Naive B cell (primary cell): ENCODE data around the gene PPP1CA. TPM values are rescaled to one million over a fixed set of nuclear protein-coding genes. Genes with fewer than 3 reads are reported as not detected.

Experiments
- ATAC-seq, 2 donors: fragments of 150-1000 bp; cut with Tn5 transposase; 2 replicates each; pipeline ENCODE4 v1.10.0; 2021; ENCODE audit warnings: low read depth in 2 of 2, mild to moderate bottlenecking in 2 of 2, moderate library complexity in 2 of 2
- DNase-seq: peaks from one replicate; pipeline ENCODE4 v3.0.0; 2022
- H3K27ac Mint-ChIP-seq, 6 donors: one replicate each; pipeline ENCODE4 v1.8.0; 2020 to 2022; ENCODE audit warnings: mild to moderate bottlenecking in 6 of 6, mixed read lengths in 6 of 6, moderate library complexity in 5 of 6, inconsistent platforms in 2 of 6
- H3K27me3 Mint-ChIP-seq, 3 donors: one replicate each; pipeline ENCODE4 v1.8.0; 2021 to 2022; ENCODE audit warnings: mixed read lengths in 3 of 3, mild to moderate bottlenecking in 1 of 3
- H3K36me3 Mint-ChIP-seq, 2 donors: one replicate each; pipeline ENCODE4 v1.8.0; 2020 to 2022; ENCODE audit warnings: mixed read lengths in 2 of 2, inconsistent platforms in 1 of 2, mild to moderate bottlenecking in 1 of 2
- H3K4me1 Mint-ChIP-seq, 3 donors: one replicate each; pipeline ENCODE4 v1.8.0; 2020 to 2022; ENCODE audit warnings: mixed read lengths in 3 of 3, inconsistent platforms in 1 of 3, mild to moderate bottlenecking in 1 of 3, moderate library complexity in 1 of 3
- H3K4me3 Mint-ChIP-seq, 8 donors: one replicate each; pipeline ENCODE4 v1.8.0; 2020 to 2022; ENCODE audit warnings: mild to moderate bottlenecking in 8 of 8, mixed read lengths in 8 of 8, moderate library complexity in 8 of 8, inconsistent platforms in 2 of 8
- H3K9me3 Mint-ChIP-seq, 7 donors: one replicate each; pipeline ENCODE4 v1.8.0; 2020 to 2022; ENCODE audit warnings: mixed read lengths in 7 of 7, mild to moderate bottlenecking in 5 of 7, inconsistent platforms in 2 of 7, moderate library complexity in 1 of 7
- polyA plus RNA-seq, 6 donors: library from polyadenylated mRNA; unstranded; fragments of 300-500 nt; fragmentation: Illumina TruSeq; gene quantifications; one replicate each; pipeline ENCODE4 v1.2.3, GENCODE V29; 2021; ENCODE audit warnings: low read depth in 6 of 6

Gene PPP1CA
- polyA plus RNA-seq, 6 donors from 2014 or later = 492 to 795 (median 530) TPM

DNA sequence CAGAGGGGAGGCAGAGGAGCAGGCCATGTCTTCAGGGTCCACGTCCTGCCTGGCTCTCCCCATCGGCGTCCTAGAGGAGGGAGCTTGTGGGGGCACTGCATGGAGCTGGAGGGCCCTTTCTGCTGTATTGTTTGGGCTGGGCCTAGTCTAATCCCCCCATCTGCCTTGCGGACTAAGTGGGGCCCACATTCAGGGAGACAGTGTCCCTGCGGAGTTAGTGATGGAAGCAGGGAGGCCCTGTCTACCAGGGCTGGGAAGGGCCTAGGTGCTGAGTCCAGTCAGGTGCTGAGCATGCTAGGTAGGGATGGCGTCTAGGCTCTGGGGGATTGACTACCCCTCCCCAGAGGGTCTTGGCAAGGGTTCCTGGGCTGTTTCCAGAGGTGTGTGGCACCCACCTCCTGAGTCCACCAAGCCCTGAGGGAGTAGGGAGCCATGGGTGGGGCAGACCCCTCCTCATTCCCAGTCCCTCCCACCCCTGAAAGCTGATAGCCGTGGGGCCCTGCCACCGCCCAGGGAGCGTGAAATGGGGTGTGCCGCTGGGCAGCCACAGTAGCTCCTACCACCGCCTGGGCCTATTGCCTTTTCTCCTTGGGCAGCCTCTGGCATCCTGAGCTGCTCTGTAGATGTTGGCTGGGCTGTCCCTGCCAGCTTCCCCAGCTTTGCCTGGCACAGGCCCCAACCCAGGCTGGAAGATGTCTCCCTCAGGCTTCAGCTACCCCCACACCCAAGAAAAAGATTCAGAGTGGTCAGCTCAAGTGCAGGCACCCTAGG is 46.5 kb downstream of the PPP1CA start:
- ATAC-seq (no peak), DNase-seq (no peak)

DNA sequence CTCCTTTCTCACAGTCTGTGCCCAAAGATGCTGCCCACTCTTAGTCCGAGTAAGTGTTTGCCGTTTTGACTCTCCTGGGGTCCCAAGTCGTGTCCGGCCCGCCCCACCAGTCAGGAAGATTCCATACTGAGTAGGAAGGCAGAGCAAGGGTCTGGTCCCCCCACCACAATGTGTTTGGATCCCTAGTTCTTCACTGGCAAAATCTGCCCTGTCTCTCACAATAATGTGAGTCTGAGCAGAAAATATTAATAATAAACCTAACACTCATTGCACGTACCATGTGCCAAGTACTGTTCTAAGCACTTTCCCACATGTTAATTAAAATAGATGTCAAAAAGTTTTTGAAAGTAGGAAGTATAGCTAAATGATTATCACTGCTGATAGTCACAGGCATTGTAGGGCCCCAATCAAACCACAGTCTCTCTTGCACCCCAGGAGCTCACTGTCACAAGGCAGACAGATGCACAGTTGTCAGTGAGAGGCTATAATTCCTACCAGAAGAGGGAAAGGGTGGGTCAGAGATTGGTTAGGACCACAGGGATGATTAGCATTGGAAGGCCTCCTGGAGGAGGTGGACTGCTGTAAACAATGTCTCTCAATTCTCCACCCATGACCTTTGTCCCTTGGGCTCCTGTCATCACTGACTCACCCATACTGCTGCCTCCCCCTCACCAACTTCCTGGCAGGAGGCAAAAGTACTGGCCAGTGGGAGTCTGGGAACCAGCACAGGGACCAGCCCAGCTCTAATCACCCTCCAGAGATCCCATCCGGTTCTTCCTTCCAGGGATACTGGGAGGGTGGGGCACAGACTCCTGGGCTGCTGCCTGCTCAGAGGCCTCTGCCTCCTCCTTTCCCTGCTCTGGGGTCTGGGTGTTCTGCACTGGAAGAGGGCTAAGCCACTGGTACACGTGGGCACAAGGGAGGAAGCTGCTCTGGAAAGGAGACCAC is 47.3 kb downstream of the PPP1CA start:
- no peaks in the 10 kb centered on the region for H3K36me3 Mint-ChIP-seq
- peak overlapping the region; percentile 87 to 98 (median 98) for H3K4me3 Mint-ChIP-seq
- peaks cover 66 to 87% (median 85%) of the 10 kb centered on the region in 3 donors for H3K4me1 Mint-ChIP-seq
- peak overlapping the region; percentile 76 to 100 (median 96) for H3K27ac Mint-ChIP-seq
- DNase-seq (no peak), ATAC-seq (peak; percentile 2 to 11)
- no peaks in the 10 kb centered on the region for H3K27me3 Mint-ChIP-seq
- no peaks in the 10 kb centered on the region for H3K9me3 Mint-ChIP-seq

More for the DNA sequence above, 46.5 kb downstream of the PPP1CA start:
- Mint-ChIP-seq H3K27ac (peak overlapping the region; percentile 30 to 99 (median 70)), H3K4me3 (peak overlapping the region in 7 of 8 donors; percentile 6 to 98 (median 84)), H3K4me1 (peaks cover 57 to 80% (median 78%) of the 10 kb centered on the region in 3 donors), H3K27me3 (no peaks in the 10 kb centered on the region), H3K36me3 (no peaks in the 10 kb centered on the region), H3K9me3 (no peaks in the 10 kb centered on the region)

GRCh38 chr11:67353317-67354074 is 48.2 kb downstream of the PPP1CA start, which contains the start of gene POLD4:
POLD4 (minus strand) TSS chr11:67353546; CDS start chr11:67353399, 147 bp downstream.
- Mint-ChIP-seq H3K27me3 (no peaks in the 10 kb centered on the region), H3K9me3 (no peaks in the 10 kb centered on the region), H3K4me1 (peaks cover 68 to 88% (median 87%) of the 10 kb centered on the region in 3 donors), H3K27ac (peak within 1 kb of the TSS; percentile 94 to 100 (median 98)), H3K36me3 (no peaks in the 10 kb centered on the region), H3K4me3 (peak within 1 kb of the TSS; percentile 87 to 98 (median 98))
- peak; percentile 81 for ATAC-seq
- peak; percentile 99 for DNase-seq

GRCh38 chr11:67352546-67353316 is 48.9 kb downstream of the PPP1CA start:
- Mint-ChIP-seq H3K27ac (peak overlapping the region; percentile 94 to 100 (median 98)), H3K4me1 (peaks cover 69 to 88% (median 87%) of the 10 kb centered on the region in 3 donors), H3K27me3 (no peaks in the 10 kb centered on the region), H3K4me3 (peak overlapping the region; percentile 87 to 98 (median 98)), H3K9me3 (no peaks in the 10 kb centered on the region), H3K36me3 (no peaks in the 10 kb centered on the region)
- no peak for DNase-seq
- ATAC-seq = peak; percentile 46 to 51

DNA sequence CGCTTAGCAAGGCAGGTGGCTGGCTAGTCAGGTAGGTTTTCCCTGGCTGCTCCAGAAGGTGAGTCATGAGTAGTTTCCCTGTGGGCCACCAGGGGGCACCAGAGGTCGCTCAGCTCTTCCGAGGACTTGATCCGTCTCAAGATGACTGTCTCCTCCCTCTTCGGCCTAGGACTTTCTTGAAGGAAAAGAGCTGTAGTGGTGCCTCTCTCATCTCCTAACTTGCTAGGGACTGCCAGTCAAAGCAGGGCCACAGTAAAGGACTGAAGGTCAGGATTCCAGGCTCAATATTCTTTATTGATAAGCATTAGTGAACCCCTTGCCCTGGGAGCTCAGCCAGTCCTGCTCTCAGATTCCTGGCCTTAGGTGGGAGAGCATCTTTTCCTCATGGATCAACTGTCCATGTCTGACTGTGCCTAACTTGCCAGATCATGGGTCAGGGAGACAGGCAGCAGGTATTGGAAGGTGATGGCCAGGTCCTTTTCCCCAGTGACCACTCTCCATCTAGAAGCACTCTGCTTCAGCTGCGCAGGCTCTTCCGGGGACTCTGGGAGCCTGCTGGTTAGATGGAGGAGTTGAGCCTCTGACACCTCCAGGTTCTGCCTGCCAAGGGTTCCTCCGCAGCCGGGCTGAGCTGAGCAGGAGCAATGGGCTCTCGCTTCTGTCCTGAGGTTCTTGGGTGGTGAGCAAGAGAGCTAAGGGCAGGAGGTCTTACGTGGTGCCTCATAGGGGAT is 50.2 kb downstream of the PPP1CA start:
- peak overlapping the region; percentile 33 to 94 (median 78) for H3K27ac Mint-ChIP-seq
- H3K4me1 Mint-ChIP-seq = peaks cover 63 to 82% (median 79%) of the 10 kb centered on the region in 3 donors
- no peaks in the 10 kb centered on the region for H3K36me3 Mint-ChIP-seq
- ATAC-seq (no peak), DNase-seq (peak; percentile 61)
- no peaks in the 10 kb centered on the region for H3K27me3 Mint-ChIP-seq
- no peaks in the 10 kb centered on the region for H3K9me3 Mint-ChIP-seq
- H3K4me3 Mint-ChIP-seq = peak overlapping the region; percentile 87 to 98 (median 96)

DNA sequence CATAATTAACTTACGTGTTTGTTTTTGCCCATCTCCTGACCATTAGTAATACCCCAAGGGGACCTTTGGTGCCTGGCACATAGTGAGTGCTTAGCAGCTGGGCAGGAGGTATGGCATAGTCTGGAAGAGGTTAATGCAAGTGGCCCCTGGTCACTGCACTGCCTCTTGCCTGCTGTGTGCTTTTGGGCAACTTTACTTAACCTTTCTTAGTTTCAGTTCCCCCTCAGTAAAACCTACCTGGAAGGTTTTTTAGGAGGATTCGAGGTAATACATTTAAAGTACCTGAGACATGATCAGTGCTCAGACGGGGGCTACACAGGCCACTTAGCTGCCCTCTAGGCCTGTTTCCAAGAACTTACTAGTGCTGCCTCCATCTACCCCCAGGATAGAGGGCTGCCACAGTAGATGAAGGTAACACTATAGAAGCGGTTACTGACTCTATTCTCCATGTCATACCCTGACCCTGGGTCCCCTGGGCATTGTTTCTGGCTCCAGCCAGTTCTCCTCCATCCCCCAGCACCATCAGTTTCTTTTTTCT is 51.7 kb downstream of the PPP1CA start:
- H3K4me1 Mint-ChIP-seq = peaks cover 63 to 82% (median 79%) of the 10 kb centered on the region in 3 donors
- H3K36me3 Mint-ChIP-seq = no peaks in the 10 kb centered on the region
- H3K4me3 Mint-ChIP-seq = peak overlapping the region; percentile 59 to 98 (median 88)

GRCh38 chr11:67349457-67349856 is 52.2 kb downstream of the PPP1CA start:
- DNase-seq (no peak), ATAC-seq (no peak)
- Mint-ChIP-seq H3K27me3 (no peaks in the 10 kb centered on the region), H3K9me3 (no peaks in the 10 kb centered on the region), H3K36me3 (no peaks in the 10 kb centered on the region), H3K4me3 (peak overlapping the region in 6 of 8 donors; percentile 59 to 98 (median 92)), H3K27ac (peak overlapping the region; percentile 63 to 96 (median 86)), H3K4me1 (peaks cover 60 to 82% (median 79%) of the 10 kb centered on the region in 3 donors)

More for the DNA sequence above, 51.7 kb downstream of the PPP1CA start:
- no peaks in the 10 kb centered on the region for H3K9me3 Mint-ChIP-seq
- H3K27ac Mint-ChIP-seq = peak overlapping the region; percentile 70 to 96 (median 82)
- no peak for DNase-seq
- ATAC-seq = no peak
- H3K27me3 Mint-ChIP-seq = no peaks in the 10 kb centered on the region

GRCh38 chr11:67349036-67349435 is 52.6 kb downstream of the PPP1CA start:
- Mint-ChIP-seq H3K4me3 (peak overlapping the region in 7 of 8 donors; percentile 4 to 98 (median 65)), H3K27me3 (no peaks in the 10 kb centered on the region), H3K4me1 (peaks cover 60 to 82% (median 79%) of the 10 kb centered on the region in 3 donors), H3K9me3 (no peaks in the 10 kb centered on the region), H3K27ac (peak overlapping the region in 5 of 6 donors; percentile 84 to 96 (median 89)), H3K36me3 (no peaks in the 10 kb centered on the region)
- no peak for DNase-seq
- no peak for ATAC-seq

Other genes with a start within 250 kb of the PPP1CA start
- gene GRK2, start 135.4 kb downstream of the PPP1CA start, polyA plus RNA-seq = 10 to 100 TPM; 17.9 to 63.4 (median 31.7) TPM
- 10 to 100 TPM in 2 of 6 donors, 1 to 10 TPM in 4; 3.5 to 18.4 (median 8.4) TPM for gene ANKRD13D, start 112.6 kb downstream of the PPP1CA start, polyA plus RNA-seq
- gene SSH3, start 98.3 kb downstream of the PPP1CA start, polyA plus RNA-seq = under 1 TPM in 1 of 6 donors, not detected in 5; 0.18 TPM
- gene POLD4, start 48.3 kb downstream of the PPP1CA start, polyA plus RNA-seq = 100 to 1,000 TPM; 340 to 535 (median 458) TPM
- 10 to 100 TPM in 1 of 6 donors, 1 to 10 TPM in 5; 5.3 to 10.4 (median 7.7) TPM for gene CLCF1, start 28.3 kb downstream of the PPP1CA start, polyA plus RNA-seq
- 10 to 100 TPM in 4 of 6 donors, 1 to 10 TPM in 2; 6.7 to 17.5 (median 11.0) TPM for gene RAD9A, start 9.9 kb downstream of the PPP1CA start, polyA plus RNA-seq
- gene TBC1D10C, start 2.2 kb upstream of the PPP1CA start, polyA plus RNA-seq = 100 to 1,000 TPM; 190 to 304 (median 239) TPM
- gene CARNS1, start 13.8 kb upstream of the PPP1CA start, polyA plus RNA-seq = 1 to 10 TPM in 5 of 6 donors, under 1 TPM in 1; 0.80 to 2.9 (median 1.7) TPM
- gene RPS6KB2, start 26.6 kb upstream of the PPP1CA start, polyA plus RNA-seq = 10 to 100 TPM; 37.9 to 54.7 (median 50.0) TPM
- 1,000 to 10,000 TPM in 3 of 6 donors, 100 to 1,000 TPM in 3; 953 to 1,146 (median 1,009) TPM for gene PTPRCAP, start 35.8 kb upstream of the PPP1CA start, polyA plus RNA-seq
- gene CORO1B, start 41.6 kb upstream of the PPP1CA start, polyA plus RNA-seq = 1 to 10 TPM; 6.5 to 9.9 (median 8.7) TPM
- 1 to 10 TPM in 5 of 6 donors, not detected in 1; 1.1 to 2.5 (median 1.7) TPM for gene GPR152, start 50.9 kb upstream of the PPP1CA start, polyA plus RNA-seq
- 1 to 10 TPM in 5 of 6 donors, not detected in 1; 1.5 to 6.8 (median 2.1) TPM for gene CABP4, start 53.5 kb upstream of the PPP1CA start, polyA plus RNA-seq
- 100 to 1,000 TPM; 183 to 250 (median 221) TPM for gene TMEM134, start 67.4 kb upstream of the PPP1CA start, polyA plus RNA-seq
- 100 to 1,000 TPM in 4 of 6 donors, 10 to 100 TPM in 2; 86.8 to 149 (median 120) TPM for gene AIP, start 81.2 kb upstream of the PPP1CA start, polyA plus RNA-seq
- 10 to 100 TPM; 10.9 to 34.9 (median 14.5) TPM for gene PITPNM1, start 103.5 kb upstream of the PPP1CA start, polyA plus RNA-seq
- 100 to 1,000 TPM in 5 of 6 donors, 10 to 100 TPM in 1; 87.4 to 161 (median 111) TPM for gene CDK2AP2, start 106.3 kb upstream of the PPP1CA start, polyA plus RNA-seq
- not detected for gene CABP2, start 121.6 kb upstream of the PPP1CA start, polyA plus RNA-seq
- 100 to 1,000 TPM; 225 to 406 (median 317) TPM for gene GSTP1, start 182.0 kb upstream of the PPP1CA start, polyA plus RNA-seq
- 100 to 1,000 TPM; 110 to 165 (median 124) TPM for gene NDUFV1, start 205.1 kb upstream of the PPP1CA start, polyA plus RNA-seq
- 10 to 100 TPM in 3 of 6 donors, 1 to 10 TPM in 3; 2.9 to 15.3 (median 10.0) TPM for gene NUDT8, start 228.1 kb upstream of the PPP1CA start, polyA plus RNA-seq
- not detected for gene TBX10, start 237.9 kb upstream of the PPP1CA start, polyA plus RNA-seq
- 1 to 10 TPM in 5 of 6 donors, under 1 TPM in 1; 0.80 to 6.6 (median 2.5) TPM for gene ACY3, start 248.9 kb upstream of the PPP1CA start, polyA plus RNA-seq